Measurements from ENCODE around the gene ERCC8.
"Not testable (repeated sequence)": the region's sequence is repeated elsewhere in the genome, so short reads cannot be mapped to it uniquely, and the experiment has no call there.

ERCC8 gene

GRCh38 chr5:60944904-60945812 lies at the start of gene ERCC8, which contains the start of gene NDUFAF2:
Gene ERCC8, minus strand, starts transcription at chr5:60945070. Its CDS starts 62 bp downstream, at chr5:60945008.
Gene NDUFAF2, plus strand, starts transcription at chr5:60945205. Its CDS starts 51 bp downstream, at chr5:60945256.
- peak; percentile 92 for DNase-seq

- DNase-seq: no peak
Observed at GRCh38 chr5:60993875-60994571, 49.2 kb upstream of the ERCC8 start.

GRCh38 chr5:60993425-60993824 lies 48.6 kb upstream of the ERCC8 start:
- no peak for DNase-seq

- no peak for DNase-seq
Observed at GRCh38 chr5:60992871-60993270, 48.0 kb upstream of the ERCC8 start.

- DNase-seq: no peak
Observed at GRCh38 chr5:60989790-60990189, 44.9 kb upstream of the ERCC8 start.

GRCh38 chr5:60982127-60982526 lies 37.3 kb upstream of the ERCC8 start:
- DNase-seq: not testable (repeated sequence)

- no peak for DNase-seq
Observed at GRCh38 chr5:60980511-60980910, 35.6 kb upstream of the ERCC8 start.

GRCh38 chr5:60978968-60979367 lies 34.1 kb upstream of the ERCC8 start:
- no peak for DNase-seq

GRCh38 chr5:60977956-60978737 lies 33.3 kb upstream of the ERCC8 start:
- DNase-seq: no peak

GRCh38 chr5:60972231-60972630 lies 27.4 kb upstream of the ERCC8 start:
- no peak for DNase-seq

GRCh38 chr5:60961685-60962084 lies 16.8 kb upstream of the ERCC8 start:
- DNase-seq: no peak

- peak; percentile 34 for DNase-seq
Observed at GRCh38 chr5:60960591-60960990, 15.7 kb upstream of the ERCC8 start.

- peak; percentile 12 for DNase-seq
Observed at GRCh38 chr5:60959156-60959555, 14.3 kb upstream of the ERCC8 start.

- no peak for DNase-seq
Observed at GRCh38 chr5:60958712-60959111, 13.8 kb upstream of the ERCC8 start.

GRCh38 chr5:60958088-60958487 lies 13.2 kb upstream of the ERCC8 start:
- DNase-seq: no peak

- DNase-seq: no peak
Observed at GRCh38 chr5:60955239-60955638, 10.4 kb upstream of the ERCC8 start.

- no peak for DNase-seq
Observed at GRCh38 chr5:60948738-60949137, 3.9 kb upstream of the ERCC8 start.

- no peak for DNase-seq
Observed at GRCh38 chr5:60945813-60946187, 930 bp upstream of the ERCC8 start.

- DNase-seq: no peak
Observed at GRCh38 chr5:60943624-60944023, 1.2 kb downstream of the ERCC8 start.

- no peak for DNase-seq
Observed at GRCh38 chr5:60929024-60929423, 15.8 kb downstream of the ERCC8 start.

GRCh38 chr5:60927450-60927849 lies 17.4 kb downstream of the ERCC8 start:
- DNase-seq: no peak

- DNase-seq: no peak
Observed at GRCh38 chr5:60918466-60918865, 26.4 kb downstream of the ERCC8 start.

- DNase-seq: no peak
Observed at GRCh38 chr5:60916646-60917045, 28.2 kb downstream of the ERCC8 start.
